Spinal cord (tissue), 10 donors: ENCODE results near the gene GSN. TPM values are rescaled to one million over a fixed set of nuclear protein-coding genes. Genes with fewer than 3 reads are reported as not detected.
A peak's percentile ranks its signal among the peaks of the same experiment; 100 is the strongest.

Experiments
- DNase-seq, 6 donors: peaks; one replicate each; pipeline versions ENCODE4 v3.0.0 to v3.0.0-alpha.2; 2013 to 2015; ENCODE audit warnings: low spot score in 6 of 6, low read depth in 4 of 6
- H3K27ac ChIP-seq: one replicate; pipeline ENCODE4 v1.5.1; 2013; ENCODE audit warnings: low read depth, low read length, control low read depth
- H3K27me3 ChIP-seq: one replicate; pipeline ENCODE4 v1.6.1; 2013; ENCODE audit warnings: low read length; ENCODE audit not compliant: control insufficient read depth, insufficient read depth
- H3K36me3 ChIP-seq: one replicate; pipeline ENCODE4 v1.6.1; 2013; ENCODE audit warnings: low read length; ENCODE audit not compliant: control insufficient read depth, insufficient read depth
- H3K4me1 ChIP-seq: one replicate; pipeline ENCODE4 v1.6.1; 2013; ENCODE audit warnings: low read length; ENCODE audit not compliant: control insufficient read depth, insufficient read depth
- H3K4me3 ChIP-seq: one replicate; pipeline ENCODE4 v1.5.1; 2013; ENCODE audit warnings: low read depth, low read length, control low read depth
- H3K9me3 ChIP-seq: one replicate; pipeline ENCODE4 v1.6.1; 2013; ENCODE audit warnings: low read length; ENCODE audit not compliant: control insufficient read depth, insufficient read depth
- WGBS: methylation state at CpG from one replicate; pipeline ENCODE4 v1.1.5; 2013; ENCODE audit warnings: missing lambda C conversion rate; ENCODE audit not compliant: insufficient coverage; 5-methylcytosine and 5-hydroxymethylcytosine counted together
- polyA plus RNA-seq, 2 donors: library from polyadenylated mRNA; unstranded; fragments of 120-200 nt; gene quantifications; one replicate each; pipeline ENCODE4 v1.2.1, GENCODE V29; 2013; ENCODE audit not compliant: insufficient read length in 2 of 2
- total RNA-seq, 2 donors: library from RNA; depleted of rRNA in 1 of 2; stranded (reverse); fragments of 120-200 nt in 1 of 2; fragments of >200 nt in 1 of 2; gene quantifications; one replicate each; pipeline versions ENCODE4 v1.2.3 to v1.2.4, GENCODE V29; 2013 to 2014
- donor health status: healthy.

Gene GSN
- total and polyA plus RNA-seq, 4 donors, result 91.7 to 342 (median 191) TPM

DNA sequence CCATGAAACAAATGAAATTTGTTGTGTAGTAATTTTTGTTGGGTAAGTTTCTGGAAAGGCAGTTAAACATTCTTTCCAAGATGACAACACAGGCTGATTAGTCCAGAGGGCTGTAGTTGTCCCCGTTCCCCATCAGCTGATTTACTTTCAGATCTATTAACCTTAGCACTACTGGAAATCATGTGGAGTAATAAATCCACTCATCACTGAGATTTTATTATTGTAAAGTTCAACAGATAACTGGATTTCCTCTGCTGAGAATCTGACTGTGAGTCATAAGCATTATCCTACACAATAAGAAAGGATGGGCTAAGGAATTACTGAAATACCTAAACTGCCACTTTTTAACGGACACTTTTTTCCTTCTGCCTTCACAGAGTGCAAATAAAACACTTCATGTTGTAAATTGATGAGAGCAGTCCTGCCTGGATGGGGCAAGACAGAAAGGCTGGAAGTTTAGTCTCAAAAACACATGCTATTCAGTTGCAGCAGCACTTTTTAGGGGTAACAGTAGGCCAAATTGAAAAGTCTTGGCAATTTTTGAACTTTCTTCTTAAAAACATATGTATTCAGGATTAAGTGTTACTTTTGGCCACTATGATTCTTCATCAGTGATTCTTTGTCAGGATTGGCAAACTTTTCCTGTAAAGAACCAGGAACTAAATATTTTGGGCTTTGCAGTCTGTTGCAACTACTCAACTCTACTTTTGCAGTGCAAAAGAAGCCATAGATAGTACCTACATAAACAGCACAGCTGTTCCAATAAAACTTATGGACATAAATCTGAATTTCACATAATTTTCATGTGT lies 95.1 kb downstream of the GSN start:
- DNase-seq, result no peak
- Histone ChIP-seq H3K9me3 (no peaks in the 10 kb centered on the region), H3K4me3 (no peak overlapping the region), H3K27ac (peak overlapping the region; percentile 30), H3K36me3 (no peaks in the 10 kb centered on the region), H3K27me3 (no peaks in the 10 kb centered on the region), H3K4me1 (no peaks in the 10 kb centered on the region)
- no CpG with 5 or more reads among the region's 2 CpGs for WGBS

DNA sequence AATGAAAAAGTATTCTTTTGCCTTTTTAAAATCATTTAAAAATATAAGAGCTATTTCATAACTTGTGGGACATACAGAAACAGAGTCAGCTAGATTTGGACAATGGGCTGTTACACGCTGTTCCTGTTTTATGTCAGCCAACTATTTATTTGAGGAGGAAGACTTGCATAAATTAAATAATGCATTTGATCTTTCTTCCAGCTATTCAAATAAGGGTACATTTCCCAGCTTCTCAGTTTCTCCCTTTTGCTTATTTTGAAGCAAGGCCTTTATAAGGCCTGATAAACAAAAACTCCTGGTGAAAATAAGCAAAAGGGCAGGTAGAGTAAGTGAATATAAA lies 95.6 kb downstream of the GSN start:
- Histone ChIP-seq H3K27me3 (no peaks in the 10 kb centered on the region), H3K27ac (no peak overlapping the region), H3K4me3 (no peak overlapping the region), H3K36me3 (no peaks in the 10 kb centered on the region), H3K4me1 (no peaks in the 10 kb centered on the region), H3K9me3 (no peaks in the 10 kb centered on the region)
- no peak for DNase-seq
- no CpG with 5 or more reads among the region's 1 CpG for WGBS

DNA sequence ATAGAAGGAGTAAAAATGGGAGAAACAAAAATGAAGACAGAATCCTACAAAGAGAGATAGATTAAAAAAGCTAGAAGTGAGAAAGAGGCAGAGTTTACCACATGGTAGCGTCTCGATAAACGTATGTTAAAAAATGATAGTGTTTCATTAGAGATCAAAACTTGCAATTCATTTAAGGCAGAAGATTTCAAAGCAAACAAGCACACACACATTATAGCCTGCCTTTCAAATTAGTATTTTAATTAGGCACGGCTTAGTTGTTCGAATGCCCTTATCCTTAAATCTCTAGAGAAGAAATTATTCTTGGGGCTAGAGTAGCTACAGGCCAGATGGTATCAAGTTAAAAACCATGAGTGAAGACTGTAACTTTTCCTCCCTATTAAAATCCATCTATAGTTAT lies 96.1 kb downstream of the GSN start:
- H3K4me1 ChIP-seq, result no peaks in the 10 kb centered on the region
- H3K36me3 ChIP-seq, result no peaks in the 10 kb centered on the region
- no peak overlapping the region for H3K4me3 ChIP-seq
- no peak overlapping the region for H3K27ac ChIP-seq
- H3K9me3 ChIP-seq, result no peaks in the 10 kb centered on the region
- no peaks in the 10 kb centered on the region for H3K27me3 ChIP-seq
- 80% methylated on average over 1 of the region's 5 CpGs for WGBS
- no peak for DNase-seq

DNA sequence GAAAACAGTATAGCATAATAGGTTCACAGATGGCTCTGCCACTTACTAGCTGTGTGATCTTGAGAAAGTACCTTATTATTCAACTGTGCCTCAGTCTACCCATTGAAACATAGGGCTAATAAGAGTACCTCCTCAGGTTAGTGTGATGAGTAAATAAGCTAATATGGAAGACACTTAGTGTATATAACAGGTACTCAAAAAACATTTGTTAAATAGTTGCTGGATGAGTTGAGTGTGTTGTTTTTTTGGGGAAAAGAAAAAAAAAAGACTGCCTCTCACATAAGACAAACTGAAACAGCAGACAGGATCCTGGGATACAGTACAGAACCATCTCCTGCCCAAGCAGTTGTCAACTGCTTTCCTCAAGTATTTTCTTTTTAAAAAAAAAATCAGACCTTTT lies 96.9 kb downstream of the GSN start:
- no peak for DNase-seq
- Histone ChIP-seq H3K9me3 (no peaks in the 10 kb centered on the region), H3K4me1 (peaks cover 7% of the 10 kb centered on the region), H3K27me3 (no peaks in the 10 kb centered on the region), H3K36me3 (no peaks in the 10 kb centered on the region), H3K27ac (no peak overlapping the region), H3K4me3 (no peak overlapping the region)

DNA sequence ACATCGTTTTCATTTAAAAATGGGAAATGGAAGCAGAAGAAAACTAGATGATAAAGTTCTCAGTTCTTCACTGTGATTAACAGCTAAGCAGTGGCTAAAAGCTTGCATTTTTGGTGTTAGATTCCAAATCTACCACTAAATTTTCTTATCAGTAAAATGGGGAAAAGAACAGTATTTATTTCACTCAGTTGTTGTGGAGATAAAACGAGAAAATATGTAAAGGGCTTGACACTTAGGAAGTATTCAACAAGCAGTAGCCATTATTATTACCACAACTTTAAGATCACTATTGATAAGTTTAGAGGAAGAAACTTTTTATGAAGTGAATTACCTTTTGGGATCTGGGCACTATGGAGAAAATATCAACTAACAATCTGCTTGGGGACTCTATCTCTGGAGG lies 97.6 kb downstream of the GSN start:
- no peak for DNase-seq
- Histone ChIP-seq H3K4me3 (no peak overlapping the region), H3K27ac (no peak overlapping the region), H3K9me3 (no peaks in the 10 kb centered on the region), H3K27me3 (no peaks in the 10 kb centered on the region), H3K4me1 (peaks cover 14% of the 10 kb centered on the region), H3K36me3 (no peaks in the 10 kb centered on the region)
- WGBS, result no CpG with 5 or more reads among the region's 2 CpGs

DNA sequence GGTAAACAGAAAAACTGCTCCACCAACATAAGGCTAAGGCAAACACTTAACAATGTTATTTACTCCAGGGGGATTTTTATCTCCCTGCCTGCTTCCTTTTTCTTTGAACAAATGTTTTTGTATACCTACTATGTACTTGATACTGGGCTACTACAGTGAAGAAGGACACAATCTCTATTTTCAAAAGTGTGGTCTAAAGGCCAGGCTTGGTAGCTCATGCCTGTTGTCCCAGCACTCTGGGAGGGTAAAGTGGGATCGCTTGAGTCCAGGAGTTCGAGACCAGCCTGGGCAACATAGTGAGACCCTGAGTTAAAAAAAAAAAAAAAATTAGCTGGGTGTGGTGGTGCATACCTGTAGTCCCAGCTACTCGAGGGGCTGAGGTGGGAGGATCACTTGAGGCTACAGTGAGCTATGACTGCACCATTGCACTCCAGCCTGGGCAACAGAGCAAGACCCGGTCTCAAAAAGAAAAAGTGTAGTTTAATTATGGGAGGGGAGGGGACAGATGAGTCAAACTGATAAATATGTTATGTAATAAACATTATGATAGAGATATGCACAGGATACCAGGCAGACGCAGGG lies 98.7 kb downstream of the GSN start:
- Histone ChIP-seq H3K27ac (no peak overlapping the region), H3K4me3 (no peak overlapping the region)
- 100% methylated on average over 3 of the region's 5 CpGs for whole genome bisulfite sequencing

DNA sequence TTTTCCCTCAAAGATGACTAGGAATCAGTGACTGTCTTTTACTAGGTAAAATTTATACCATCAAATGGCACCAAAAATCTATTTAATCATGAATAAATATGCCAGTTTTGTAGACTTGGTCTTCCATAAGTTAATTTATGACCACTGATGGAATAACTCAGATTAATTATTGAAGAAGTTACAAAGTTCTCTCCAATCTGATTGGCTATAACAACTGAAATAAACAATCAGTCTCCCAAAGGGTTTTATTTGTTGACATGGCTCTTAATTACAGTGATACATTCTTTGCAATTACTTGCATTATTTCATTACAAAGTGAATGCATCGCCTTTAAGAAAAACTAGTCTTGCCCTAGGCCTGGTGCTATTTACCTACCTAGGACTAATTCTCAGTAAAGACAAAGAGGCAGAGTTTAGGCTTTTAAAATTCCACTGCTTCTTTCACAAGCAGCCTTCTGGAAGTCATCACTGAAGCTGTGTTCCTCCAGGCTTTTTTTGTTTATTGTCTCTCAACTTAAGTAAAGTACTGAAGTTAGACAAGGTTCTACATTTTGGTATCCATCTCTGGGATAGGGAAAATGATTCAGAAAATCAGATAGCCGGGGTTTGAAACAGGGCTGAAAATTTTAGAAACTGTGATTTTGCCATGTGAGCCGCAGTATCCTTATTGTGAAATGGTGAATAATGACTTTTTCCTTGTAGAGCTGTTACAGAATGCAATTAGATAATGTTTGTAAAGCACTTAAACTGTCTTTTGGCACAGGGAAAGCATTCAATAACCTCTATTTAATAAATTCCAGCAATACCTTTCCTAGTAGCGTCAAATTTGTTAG lies 99.6 kb downstream of the GSN start:
- H3K27ac ChIP-seq, result no peak overlapping the region

More for the DNA sequence above, 98.7 kb downstream of the GSN start:
- Histone ChIP-seq H3K36me3 (no peaks in the 10 kb centered on the region), H3K4me1 (peaks cover 16% of the 10 kb centered on the region), H3K27me3 (no peaks in the 10 kb centered on the region), H3K9me3 (no peaks in the 10 kb centered on the region)
- no peak for DNase-seq

DNA sequence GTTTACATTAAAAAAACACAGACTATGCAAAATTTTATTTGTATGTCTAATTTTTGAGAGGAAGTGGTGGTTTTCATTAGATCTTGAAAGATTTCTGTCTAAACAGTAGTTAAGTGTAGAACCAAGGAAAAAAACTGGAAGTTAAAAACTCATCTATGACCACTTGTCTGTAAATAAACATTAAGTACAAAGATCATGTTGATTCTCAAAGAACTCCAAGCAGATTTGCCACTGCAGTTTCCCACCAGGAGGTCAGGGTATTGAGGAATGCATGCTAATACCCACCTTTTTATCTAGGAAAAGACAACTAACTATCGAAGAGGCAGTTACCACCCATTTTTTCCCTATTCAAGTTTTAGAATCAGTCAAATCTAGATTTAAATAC lies 100.2 kb downstream of the GSN start:
- H3K4me1 ChIP-seq, result peaks cover 16% of the 10 kb centered on the region
- H3K27me3 ChIP-seq, result no peaks in the 10 kb centered on the region
- H3K27ac ChIP-seq, result no peak overlapping the region
- no peak overlapping the region for H3K4me3 ChIP-seq
- DNase-seq, result no peak
- no CpG with 5 or more reads among the region's 1 CpG for WGBS
- no peaks in the 10 kb centered on the region for H3K9me3 ChIP-seq
- no peaks in the 10 kb centered on the region for H3K36me3 ChIP-seq

More for the DNA sequence above, 99.6 kb downstream of the GSN start:
- Histone ChIP-seq H3K36me3 (no peaks in the 10 kb centered on the region), H3K4me3 (no peak overlapping the region), H3K27me3 (no peaks in the 10 kb centered on the region), H3K4me1 (peaks cover 16% of the 10 kb centered on the region), H3K9me3 (no peaks in the 10 kb centered on the region)
- DNase-seq, result no peak
- WGBS, result 44% methylated on average over 3 of the region's 4 CpGs

DNA sequence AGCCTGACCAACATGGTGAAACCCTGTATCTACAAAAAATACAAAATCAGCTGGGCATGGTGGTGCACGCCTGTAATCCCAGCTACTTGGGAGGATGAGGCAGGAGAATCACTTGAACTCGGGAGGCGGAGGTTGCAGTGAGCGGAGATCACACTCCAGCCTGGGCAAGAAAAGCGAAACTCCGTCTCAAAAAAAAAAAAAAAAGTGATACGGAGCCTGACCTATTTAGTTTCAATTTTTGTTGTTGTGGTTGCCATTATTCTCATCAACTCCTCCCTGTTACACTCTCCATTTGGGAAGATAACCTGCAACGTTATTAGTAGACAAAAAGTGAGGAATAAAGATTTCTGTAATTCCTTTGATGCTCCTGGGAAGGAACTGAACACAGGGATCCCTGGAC lies 100.8 kb downstream of the GSN start:
- Histone ChIP-seq H3K9me3 (no peaks in the 10 kb centered on the region), H3K36me3 (no peaks in the 10 kb centered on the region), H3K4me3 (peak overlapping the region; percentile 81), H3K27ac (no peak overlapping the region), H3K27me3 (no peaks in the 10 kb centered on the region), H3K4me1 (peaks cover 16% of the 10 kb centered on the region)
- 93% methylated on average over 3 of the region's 8 CpGs for WGBS
- DNase-seq, result no peak
